Liver (tissue), 9 donors: Measurements from ENCODE around the gene UQCR11. TPM values are rescaled to one million over a fixed set of nuclear protein-coding genes. Genes with fewer than 3 reads are reported as not detected.

Source experiments
- DNase-seq: peaks from one replicate; pipeline ENCODE4 v3.0.0-alpha.2; 2017; ENCODE audit warnings: low spot score
- H3K27ac ChIP-seq, 2 donors: one replicate each; pipeline ENCODE4 v1.7.0; 2013; ENCODE audit warnings: inconsistent platforms in 2 of 2, low read length in 2 of 2, control low read depth in 1 of 2, low read depth in 1 of 2, mild to moderate bottlenecking in 1 of 2
- H3K27me3 ChIP-seq, 4 donors: one replicate each; pipeline versions ENCODE4 v1.6.1 to v1.7.0; 2013; ENCODE audit warnings: low read length in 3 of 4, inconsistent platforms in 1 of 4, mild to moderate bottlenecking in 1 of 4, moderate library complexity in 1 of 4; ENCODE audit not compliant: control insufficient read depth in 4 of 4, insufficient read depth in 4 of 4
- H3K36me3 ChIP-seq, 4 donors: one replicate each; pipeline versions ENCODE4 v1.6.1 to v1.7.0; 2013; ENCODE audit warnings: low read length in 3 of 4, mild to moderate bottlenecking in 3 of 4, low read depth in 1 of 4, moderate library complexity in 1 of 4; ENCODE audit not compliant: control insufficient read depth in 4 of 4, insufficient read depth in 3 of 4
- H3K4me1 ChIP-seq, 4 donors: one replicate each; pipeline versions ENCODE4 v1.6.1 to v1.7.0; 2013; ENCODE audit warnings: low read length in 3 of 4, mild to moderate bottlenecking in 3 of 4, moderate library complexity in 1 of 4; ENCODE audit not compliant: control insufficient read depth in 4 of 4, insufficient read depth in 4 of 4
- H3K4me3 ChIP-seq, 3 donors: one replicate each; pipeline versions ENCODE4 v1.6.1 to v1.7.0; 2013; ENCODE audit warnings: low read length in 3 of 3, control low read depth in 1 of 3, low read depth in 1 of 3, mild to moderate bottlenecking in 1 of 3
- H3K9ac ChIP-seq, 2 donors: one replicate each; pipeline ENCODE4 v1.7.0; 2013; ENCODE audit warnings: low read length in 2 of 2, mild to moderate bottlenecking in 2 of 2, moderate library complexity in 2 of 2, control low read depth in 1 of 2, low read depth in 1 of 2
- H3K9me3 ChIP-seq, 4 donors: one replicate each; pipeline versions ENCODE4 v1.6.1 to v1.7.0; 2013; ENCODE audit warnings: low read length in 3 of 4; ENCODE audit not compliant: control insufficient read depth in 4 of 4
- ATF3 ChIP-seq: IDR thresholded peaks from 2 replicates; pipeline ENCODE4 v1.6.1; 2016; ENCODE audit warnings: antibody characterized with exemption
- CTCF ChIP-seq: fragments of 150-350 bp; IDR thresholded peaks from 2 replicates; pipeline ENCODE4 v1.5.1; 2017; ENCODE audit warnings: improper control_type of control experiment, low read depth, low read length; ENCODE audit not compliant: missing input control
- FOXA1 ChIP-seq: IDR thresholded peaks from 2 replicates; pipeline ENCODE4 v1.6.1; 2016; ENCODE audit warnings: antibody characterized with exemption
- FOXA2 ChIP-seq: IDR thresholded peaks from 2 replicates; pipeline ENCODE4 v1.6.1; 2016; ENCODE audit warnings: antibody characterized with exemption
- GABPA ChIP-seq, 2 donors: IDR thresholded peaks in 1 of 2; conservative IDR thresholded peaks in 1 of 2; 2 replicates each; pipeline ENCODE4 v1.6.1; 2016; ENCODE audit warnings: antibody characterized with exemption in 2 of 2, mild to moderate bottlenecking in 1 of 2, moderate library complexity in 1 of 2
- HNF4A ChIP-seq, 2 donors: conservative IDR thresholded peaks; 2 replicates each; pipeline ENCODE4 v1.6.1; 2016; ENCODE audit warnings: antibody characterized with exemption in 2 of 2, mild to moderate bottlenecking in 2 of 2
- HNF4G ChIP-seq: IDR thresholded peaks from 2 replicates; pipeline ENCODE4 v1.6.1; 2016; ENCODE audit warnings: antibody characterized with exemption
- JUND ChIP-seq, 2 donors: IDR thresholded peaks; 2 replicates each; pipeline ENCODE4 v1.6.1; 2016; ENCODE audit warnings: antibody characterized with exemption in 2 of 2
- MAX ChIP-seq: IDR thresholded peaks from 2 replicates; pipeline ENCODE4 v1.6.1; 2016; ENCODE audit warnings: antibody characterized with exemption
- NR2F2 ChIP-seq: IDR thresholded peaks from 2 replicates; pipeline ENCODE4 v1.6.1; 2016; ENCODE audit warnings: antibody characterized with exemption
- RAD21 ChIP-seq, 2 donors: IDR thresholded peaks; 2 replicates each; pipeline ENCODE4 v1.6.1; 2016; ENCODE audit warnings: antibody characterized with exemption in 2 of 2, mild to moderate bottlenecking in 2 of 2
- RXRA ChIP-seq, 2 donors: IDR thresholded peaks; 2 replicates each; pipeline ENCODE4 v1.6.1; 2017 to 2018; ENCODE audit warnings: antibody characterized with exemption in 2 of 2, mild to moderate bottlenecking in 1 of 2
- SP1 ChIP-seq: IDR thresholded peaks from 2 replicates; pipeline ENCODE4 v1.6.1; 2018; ENCODE audit warnings: antibody characterized with exemption, mild to moderate bottlenecking
- TAF1 ChIP-seq: conservative IDR thresholded peaks from 2 replicates; pipeline ENCODE4 v1.6.1; 2016; ENCODE audit warnings: antibody characterized with exemption, mild to moderate bottlenecking
- YY1 ChIP-seq: IDR thresholded peaks from 2 replicates; pipeline ENCODE4 v1.6.1; 2016; ENCODE audit warnings: antibody characterized with exemption, mild to moderate bottlenecking
- ZBTB33 ChIP-seq: IDR thresholded peaks from 2 replicates; pipeline ENCODE4 v1.6.1; 2016; ENCODE audit warnings: antibody characterized with exemption
- WGBS: extraction: QIAGEN DNeasy Blood & Tissue Kit; methylation state at CpG from one replicate; pipeline ENCODE4 v1.1.7; 2013; 5-methylcytosine and 5-hydroxymethylcytosine counted together
- polyA plus RNA-seq, 2 donors: library from polyadenylated mRNA; stranded (reverse) in 1 of 2; unstranded in 1 of 2; fragments of 200-250 nt in 1 of 2; fragments of >200 nt in 1 of 2; fragmentation: Nextera tagmentation in 1 of 2; extraction: Ambion mirVana in 1 of 2; gene quantifications; one replicate each; pipeline versions ENCODE4 v1.2.1 to v1.2.3, GENCODE V29; 2013 to 2015
- total RNA-seq, 2 donors: library from RNA; depleted of rRNA; stranded (reverse); fragments of >200 nt; gene quantifications; one replicate each; pipeline ENCODE4 v1.2.3, GENCODE V29; 2014
- donor health status: healthy.
- donor health status: healthy.
- donor health status: healthy.
- donor health status: healthy.
- donor health status: healthy.

Gene UQCR11
- total and polyA plus RNA-seq, 4 donors, result 23.8 to 862 (median 82.3) TPM

- TF ChIP-seq MAX (no peak), NR2F2 (no peak), FOXA2 (no peak), RXRA (IDR thresholded peaks at IDR 0.05) (no peak), JUND (IDR thresholded peaks at IDR 0.05) (no peak), ZBTB33 (no peak), FOXA1 (no peak), ATF3 (no peak), YY1 (no peak), HNF4G (no peak)
Observed at GRCh38 chr19:1632462-1633268, 27.4 kb upstream of the UQCR11 start (continued).

DNA sequence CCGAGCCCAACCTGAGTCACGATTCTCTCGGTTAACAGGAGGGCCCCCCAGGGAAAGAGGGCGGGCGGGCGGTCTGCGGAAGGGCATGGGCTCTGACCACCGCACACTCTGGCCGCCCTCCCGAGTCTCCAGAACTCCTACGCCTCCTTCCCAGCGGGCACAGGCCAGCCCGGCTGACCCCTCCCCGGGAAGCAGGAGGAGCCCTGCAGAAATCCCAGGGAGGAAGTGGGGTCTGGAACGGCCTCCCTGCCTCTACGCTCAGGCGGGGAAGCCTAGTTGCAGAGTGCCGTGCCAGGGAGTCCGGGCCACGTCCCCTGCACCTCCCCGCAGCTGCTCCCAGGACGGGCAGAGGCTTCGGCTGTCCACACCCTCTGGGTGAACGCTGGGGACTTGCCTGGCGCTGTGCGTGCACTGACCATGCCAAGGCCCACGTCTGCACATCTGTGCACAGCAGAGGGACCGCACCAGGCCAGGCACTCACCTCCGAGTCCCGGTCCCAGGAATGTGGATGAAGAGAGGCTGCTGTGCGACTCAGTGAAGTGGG, 26.4 kb upstream of the UQCR11 start:
- TF ChIP-seq MAX, result no peak
- TF ChIP-seq RXRA (IDR thresholded peaks at IDR 0.05), result no peak
- no peak for TF ChIP-seq ATF3
- TF ChIP-seq CTCF, result no peak
- no peak for TF ChIP-seq HNF4A (conservative IDR thresholded peaks at IDR 0.05)
- no peak for TF ChIP-seq YY1
- no peak for TF ChIP-seq RAD21 (IDR thresholded peaks at IDR 0.05)
- TF ChIP-seq ZBTB33, result no peak
- TF ChIP-seq SP1, result no peak
- TF ChIP-seq TAF1, result no peak
- no peak for TF ChIP-seq GABPA (IDR thresholded peaks at IDR 0.05 in 1 of 2, conservative IDR thresholded peaks at IDR 0.05 in 1 of 2)
- TF ChIP-seq NR2F2, result no peak
- WGBS, result 96% methylated on average over 31 of the region's 31 CpGs
- Histone ChIP-seq H3K4me3 (no peak overlapping the region), H3K36me3 (peaks cover 0 to 5% (median 2%) of the 10 kb centered on the region in 4 donors), H3K9ac (no peak overlapping the region), H3K4me1 (no peaks in the 10 kb centered on the region), H3K27me3 (no peaks in the 10 kb centered on the region), H3K27ac (no peak overlapping the region), H3K9me3 (peaks cover 0 to 2% (median 0%) of the 10 kb centered on the region in 4 donors)
- no peak for DNase-seq
